NCI-H526 (cell line): ENCODE measurements around the gene ZNF786.
"Not testable (repeated sequence)": the region's sequence is repeated elsewhere in the genome, so short reads cannot be mapped to it uniquely, and the experiment has no call there.

Experiments used
- DNase-seq, 2 experiments: peaks; one replicate each; lab custom pipeline; 2025; lab: John Stamatoyannopoulos, UW

Gene ZNF786

DNA sequence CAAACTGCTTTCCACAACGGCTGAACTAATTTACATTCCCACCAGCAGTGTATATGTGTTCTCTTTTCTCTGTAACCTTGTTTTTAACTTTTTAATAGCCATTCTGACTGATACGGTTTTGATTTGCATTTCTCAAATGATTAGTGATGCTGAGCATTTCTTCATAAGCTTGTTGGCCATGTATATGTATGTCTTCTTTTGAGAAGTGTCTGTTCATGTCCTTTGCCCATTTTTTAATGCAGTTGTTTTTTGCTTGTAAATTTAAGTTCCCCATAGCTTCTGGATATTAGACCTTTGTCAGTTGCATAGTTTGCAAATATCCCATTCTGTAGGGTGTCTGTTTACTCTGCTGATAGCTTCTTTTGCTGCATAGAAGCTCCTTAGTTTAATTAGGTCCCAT, 6.1 kb downstream of the ZNF786 start:
- DNase-seq = no peak

DNA sequence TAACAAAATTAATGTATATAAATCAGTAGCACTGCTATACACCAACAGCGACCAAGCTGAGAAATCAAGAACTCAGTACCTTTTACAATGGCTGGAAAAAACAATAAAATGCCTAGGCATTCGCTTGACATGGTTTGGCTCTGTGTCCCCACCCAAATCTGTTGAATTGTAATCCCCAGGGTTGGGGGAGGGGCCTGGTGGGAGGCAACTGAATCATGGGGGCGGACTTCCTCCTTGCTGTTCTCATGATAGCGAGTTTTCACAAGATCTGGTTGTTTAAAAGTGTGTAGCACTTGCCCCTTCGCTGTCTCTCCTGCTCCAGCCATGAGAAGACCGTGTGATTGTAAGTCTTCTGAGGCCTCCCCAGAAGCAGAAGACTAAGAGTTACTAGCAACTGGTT, 8.6 kb downstream of the ZNF786 start:
- DNase-seq = no peak

DNA sequence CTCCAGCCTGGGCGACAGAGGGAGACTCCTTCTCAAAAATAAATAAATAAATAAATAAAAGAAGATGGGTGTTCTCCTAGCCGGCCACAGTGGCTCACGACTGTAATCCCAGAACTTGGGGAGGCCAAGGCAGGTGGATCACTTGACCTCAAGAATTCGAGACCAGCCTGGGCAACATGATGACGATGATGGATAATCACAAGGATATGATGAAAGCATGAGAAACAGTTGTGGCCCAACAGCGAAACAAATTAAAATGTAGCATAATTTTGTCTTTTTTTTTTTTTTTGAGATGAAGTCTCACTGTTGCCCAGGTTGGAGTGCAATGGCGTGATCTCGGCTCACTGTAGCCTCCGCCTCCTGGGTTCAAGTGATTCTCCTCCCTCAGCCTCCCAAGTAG, 12.9 kb downstream of the ZNF786 start:
- no peak for DNase-seq

DNA sequence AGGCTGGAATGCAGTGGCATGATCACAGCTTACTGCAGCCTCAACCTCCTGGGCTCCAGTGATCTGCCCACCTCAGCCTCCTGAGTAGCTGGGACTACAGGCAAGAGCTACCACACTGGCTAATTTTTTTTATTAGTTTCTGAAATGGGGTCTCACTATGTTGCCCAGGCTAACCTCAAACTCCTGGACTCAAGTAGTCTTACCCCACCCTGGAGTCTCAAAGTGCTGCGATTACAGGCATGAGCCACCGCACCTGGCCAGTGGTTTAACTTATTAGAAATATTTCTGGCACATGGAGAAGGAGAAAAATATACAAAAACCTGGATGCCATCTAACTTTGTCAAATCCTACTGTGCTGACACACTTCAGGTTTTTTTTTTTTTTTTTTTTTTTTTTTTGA, 15.2 kb downstream of the ZNF786 start:
- DNase-seq = no peak

DNA sequence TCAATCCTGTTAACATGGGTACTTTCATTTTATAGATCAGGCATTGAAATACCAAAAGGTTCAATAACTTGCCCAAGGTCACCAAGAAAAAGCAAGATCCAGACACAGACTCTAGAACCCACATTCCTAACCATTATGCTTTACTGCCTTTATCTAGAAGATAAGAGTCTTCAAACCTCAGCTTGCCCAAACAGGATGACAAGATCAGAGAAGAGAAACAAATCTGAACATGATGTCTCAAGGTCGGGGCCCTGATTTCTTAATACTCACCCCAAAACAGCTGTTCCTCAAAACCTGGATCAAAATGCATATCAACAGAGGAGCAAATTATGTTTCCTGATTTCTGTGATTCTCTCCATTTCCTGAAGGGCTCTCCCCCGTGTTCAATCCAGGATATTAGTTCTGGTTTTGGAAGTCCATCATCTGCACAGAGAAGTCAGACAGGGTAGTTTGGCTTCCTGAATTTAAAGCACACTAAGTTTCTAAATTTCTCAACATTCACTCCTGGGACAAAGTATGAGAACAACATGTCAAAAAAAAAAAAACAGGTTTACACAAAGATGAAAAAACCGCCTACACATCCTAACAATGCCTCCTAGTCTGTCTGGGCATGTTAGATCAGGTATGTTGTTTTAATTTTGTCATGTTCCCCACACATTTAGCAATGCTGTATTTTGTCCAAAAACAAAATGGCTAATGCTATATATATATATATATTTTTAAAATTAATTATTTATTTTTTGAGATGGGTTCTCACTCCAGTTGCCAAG, 16.2 kb downstream of the ZNF786 start:
- DNase-seq = no peak

DNA sequence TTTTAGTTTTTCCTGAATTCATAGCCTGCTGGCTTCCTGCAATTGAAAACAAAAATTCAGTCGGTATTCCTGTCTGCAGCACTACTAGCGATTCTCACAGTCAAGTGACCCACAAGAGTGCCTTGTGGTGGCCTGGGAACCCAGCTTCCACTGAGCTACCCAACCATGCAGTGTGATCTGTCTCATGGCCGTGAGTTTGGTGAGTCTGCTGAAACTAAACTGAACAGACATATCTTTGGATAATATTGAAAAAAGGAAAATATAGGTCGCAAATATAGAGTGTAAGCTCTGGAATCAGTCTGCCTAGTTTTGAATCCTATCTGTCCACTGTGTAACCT, 18.1 kb downstream of the ZNF786 start:
- no peak for DNase-seq

DNA sequence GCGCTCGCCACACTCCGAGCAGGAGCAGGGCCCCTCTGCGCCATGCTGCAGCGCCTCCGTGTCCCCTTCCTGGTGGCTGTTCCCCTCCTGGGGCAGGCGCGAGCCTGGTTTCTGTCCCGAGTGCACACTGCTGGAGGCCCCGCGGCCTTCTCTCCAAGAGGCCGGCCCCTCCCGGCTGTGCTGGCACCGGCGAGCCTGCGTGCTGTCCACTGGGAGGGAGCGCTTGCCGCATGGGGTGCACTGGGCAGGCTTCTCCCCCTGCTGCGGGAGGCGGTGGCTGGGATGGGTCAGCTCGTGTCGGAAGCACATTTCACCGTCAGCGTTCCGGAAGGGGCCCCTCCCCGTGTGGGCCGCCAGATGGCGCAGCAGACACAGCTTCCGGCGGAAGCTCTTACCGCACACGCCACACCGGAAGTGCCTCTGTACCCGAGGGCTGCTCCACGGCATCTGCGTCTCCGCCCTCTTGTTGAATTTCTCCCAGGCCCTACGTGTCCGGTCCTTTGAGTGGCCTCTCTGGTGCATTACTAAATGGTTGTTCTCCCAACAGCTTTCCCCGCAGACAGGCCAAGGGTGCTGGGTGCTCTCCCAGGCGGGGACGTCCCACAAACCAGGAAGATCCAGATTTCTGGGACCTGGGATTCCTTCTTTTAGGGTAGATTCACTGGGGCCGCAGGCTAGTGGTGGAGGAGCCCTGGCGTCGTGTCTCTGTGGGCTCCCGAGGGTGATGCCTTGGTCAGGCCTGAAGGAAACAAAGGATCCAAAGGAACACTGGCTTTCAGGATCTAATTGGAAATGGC, 18.7 kb downstream of the ZNF786 start:
- peak in 1 of 2 experiments; percentile 9 for DNase-seq

DNA sequence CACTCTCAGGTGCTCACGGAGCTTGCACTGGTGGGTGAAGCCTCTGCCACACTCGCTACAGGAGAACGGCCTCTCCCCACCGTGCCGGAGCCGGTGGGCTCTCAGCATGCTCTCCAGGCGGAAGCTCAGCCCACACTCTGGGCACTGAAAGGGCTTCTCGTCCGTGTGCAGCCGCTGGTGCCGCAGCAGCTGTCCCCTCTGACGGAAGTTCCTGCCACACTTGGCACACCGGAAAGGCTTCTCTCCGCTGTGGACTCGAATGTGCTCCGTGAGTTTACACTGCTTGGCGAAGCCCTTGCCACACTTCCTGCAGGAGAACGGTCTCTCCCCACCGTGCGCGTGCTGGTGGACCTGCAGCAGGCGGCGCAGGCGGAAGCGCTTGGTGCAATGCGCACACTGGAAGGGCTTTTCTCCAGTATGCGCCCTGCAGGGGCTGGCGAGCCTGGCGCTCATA, 19.3 kb downstream of the ZNF786 start:
- no peak for DNase-seq

DNA sequence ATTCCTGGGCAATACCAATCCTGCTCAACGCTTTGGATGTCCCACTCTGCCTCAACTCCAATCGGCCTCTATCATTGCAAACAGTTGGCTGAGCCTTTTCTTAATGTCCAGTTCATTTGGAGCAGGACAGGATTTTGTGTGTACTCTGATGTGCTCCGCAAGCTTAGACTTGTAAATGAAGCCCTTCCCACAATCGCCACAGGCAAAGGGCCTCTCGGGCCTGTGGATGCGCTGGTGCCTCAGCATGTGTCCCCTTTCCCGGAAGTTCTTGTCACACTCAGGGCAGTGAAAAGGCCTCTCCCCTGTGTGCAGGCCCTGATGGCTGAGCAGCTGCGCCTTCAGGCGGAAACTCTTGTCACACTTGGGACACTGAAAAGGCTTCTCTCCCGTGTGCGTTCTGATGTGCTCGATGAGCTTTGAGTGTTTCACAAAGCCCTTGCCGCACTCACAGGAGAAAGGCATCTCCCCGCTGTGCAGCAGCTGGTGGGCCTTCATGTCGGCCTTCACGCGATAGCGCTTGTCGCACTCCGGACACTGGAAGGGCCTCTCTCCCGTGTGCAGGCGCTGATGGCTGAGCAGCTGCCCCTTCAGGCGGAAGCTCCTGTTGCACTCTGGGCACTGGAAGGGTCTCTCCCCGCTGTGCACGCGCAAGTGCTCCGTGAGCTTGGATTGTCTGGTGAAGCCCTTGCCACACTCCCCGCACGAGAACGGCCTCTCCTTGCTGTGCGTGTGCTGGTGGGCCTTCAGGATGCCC, 20.0 kb downstream of the ZNF786 start:
- no peak for DNase-seq

DNA sequence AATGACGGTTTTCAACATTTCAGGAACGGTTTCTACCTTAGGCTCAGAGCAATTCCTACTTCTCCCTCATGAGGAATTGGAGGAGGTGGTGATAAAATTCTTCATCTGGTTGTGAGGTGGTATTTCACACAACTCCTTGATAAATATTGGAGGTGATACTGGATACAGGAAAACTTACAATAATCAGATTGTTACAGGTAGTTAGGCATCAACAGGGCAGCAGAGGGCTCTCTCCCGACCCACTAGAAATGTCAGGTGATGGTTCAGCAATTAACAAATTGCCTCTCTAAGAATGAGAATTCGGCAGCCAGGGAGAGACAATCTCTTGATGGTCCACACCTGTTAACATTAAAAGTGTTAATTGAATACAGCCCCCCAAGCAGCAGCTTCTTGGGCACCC, 22.6 kb downstream of the ZNF786 start:
- DNase-seq = peak in 1 of 2 experiments; percentile 11

DNA sequence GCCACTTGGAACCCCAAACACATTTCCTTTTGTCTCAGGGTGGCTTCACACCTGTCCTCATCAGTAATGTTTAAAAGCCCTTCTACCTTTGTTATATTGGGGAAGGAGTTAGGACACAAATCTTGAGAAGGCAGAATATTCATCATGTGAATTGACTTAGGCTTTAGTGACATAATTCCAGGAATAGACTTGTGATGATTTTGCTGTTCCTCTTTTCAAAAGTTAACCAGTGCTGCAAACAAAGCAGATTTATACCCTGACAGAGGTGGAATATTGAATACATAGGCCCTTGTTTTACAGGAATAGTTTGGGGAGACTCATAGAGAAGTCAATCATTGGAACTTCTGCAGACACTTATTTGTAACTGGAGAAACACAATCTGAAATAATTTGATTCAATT, 27.0 kb downstream of the ZNF786 start:
- DNase-seq = no peak

DNA sequence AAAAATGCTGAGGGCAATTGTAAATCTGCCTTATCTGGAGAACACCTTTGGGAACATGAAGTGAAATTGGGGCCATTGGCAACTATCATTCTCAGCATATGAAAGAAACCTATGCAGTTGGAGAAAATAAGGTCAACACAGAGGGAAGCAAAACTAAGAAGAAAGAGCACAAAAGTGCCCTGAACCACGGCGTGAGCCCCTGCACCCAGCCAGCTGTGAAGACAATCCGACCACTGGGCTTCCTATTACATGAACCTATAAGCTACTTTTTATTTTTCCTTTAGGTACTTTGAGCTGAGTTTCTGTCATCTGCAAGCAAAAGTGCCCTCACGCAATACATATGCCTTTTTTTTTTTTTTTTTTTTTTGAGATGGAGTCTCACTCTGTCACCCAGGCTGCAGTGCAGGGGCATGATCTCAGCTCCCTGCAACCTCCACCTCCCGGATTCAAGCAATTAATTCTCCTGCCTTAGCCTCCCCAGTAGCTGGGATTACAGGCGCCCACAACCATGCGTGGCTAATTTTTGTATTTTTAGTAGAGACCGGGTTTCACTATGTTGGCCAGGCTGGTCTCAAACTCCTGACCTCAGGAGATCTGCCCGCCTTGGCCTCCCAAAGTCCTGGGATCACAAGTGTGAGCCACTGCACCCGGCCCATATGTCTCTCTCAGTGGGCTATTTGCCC, 28.2 kb downstream of the ZNF786 start:
- DNase-seq = not testable (repeated sequence)

DNA sequence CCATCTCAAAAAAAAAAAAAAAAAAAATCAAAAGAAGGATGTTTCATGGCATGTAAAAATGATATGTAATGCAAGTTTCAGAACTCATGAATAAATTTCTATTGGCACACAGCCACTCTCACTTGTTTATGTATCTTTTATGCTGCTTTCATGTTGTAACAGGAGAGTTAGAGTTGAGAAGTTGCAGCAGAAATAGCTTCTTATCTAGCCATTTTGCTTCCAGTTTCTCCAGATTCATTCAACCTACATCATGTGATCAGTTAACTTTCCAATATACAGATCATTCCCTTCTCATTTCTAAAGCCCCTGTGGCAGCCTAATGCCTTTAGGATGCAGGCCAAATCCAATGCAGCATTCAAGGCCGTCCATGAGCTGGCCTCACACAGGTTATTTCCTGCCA, 30.4 kb downstream of the ZNF786 start:
- DNase-seq = no peak

DNA sequence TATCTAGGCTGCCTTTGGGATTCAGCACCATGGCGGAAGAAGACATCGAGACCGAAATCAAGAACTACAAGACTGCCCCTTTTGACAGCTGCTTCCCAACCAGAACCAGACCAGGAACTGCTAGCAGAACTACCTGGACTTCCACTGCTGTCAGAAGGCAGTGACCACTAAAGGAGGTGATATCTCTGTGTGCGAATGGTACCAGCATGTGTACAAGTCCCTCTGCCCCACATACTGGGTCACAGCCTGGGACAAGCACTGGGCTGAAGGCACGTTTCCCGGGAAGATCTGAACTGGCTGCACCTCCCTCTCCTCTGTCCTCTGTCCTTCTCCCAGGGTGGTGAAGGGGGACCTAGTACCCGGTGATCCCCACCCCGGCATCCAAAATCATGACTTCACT, 36.6 kb downstream of the ZNF786 start:
- DNase-seq = no peak

DNA sequence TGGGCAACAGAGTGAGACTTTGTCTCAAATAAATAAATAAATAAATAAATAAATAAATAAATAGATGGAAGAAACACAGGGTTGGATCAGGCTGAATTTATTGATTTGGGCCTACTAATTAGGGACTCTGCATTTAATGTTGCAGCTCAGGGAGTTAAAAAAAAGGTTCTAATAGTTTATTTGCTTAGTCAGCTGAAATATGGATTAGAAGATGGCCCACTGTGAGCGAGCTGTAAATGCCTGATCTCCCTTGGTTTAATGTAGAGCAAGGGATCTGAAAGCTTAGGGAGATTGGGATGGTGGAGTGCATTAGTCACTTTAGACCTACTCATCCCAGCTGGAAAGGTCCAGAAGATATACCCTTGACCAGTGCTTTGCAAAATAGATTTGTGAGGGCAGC, 37.1 kb downstream of the ZNF786 start:
- no peak for DNase-seq

DNA sequence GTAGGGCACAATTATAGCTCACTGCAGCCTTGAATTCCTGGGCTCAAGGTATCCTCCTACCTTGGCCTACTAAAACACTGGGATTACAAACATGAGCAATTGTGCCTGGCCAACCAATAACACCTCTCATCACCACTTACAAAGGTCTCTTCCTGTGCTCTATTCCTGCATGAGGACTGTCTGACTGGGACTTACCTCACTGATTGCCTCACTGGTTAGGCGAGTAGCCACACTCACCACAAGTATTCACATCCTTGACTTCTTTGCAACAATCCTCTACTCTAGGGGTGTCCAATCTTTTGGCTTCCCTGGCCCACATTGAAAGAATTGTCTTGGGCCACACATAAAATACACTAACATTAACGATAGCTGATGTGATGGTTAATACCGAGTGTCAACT, 39.6 kb downstream of the ZNF786 start:
- no peak for DNase-seq

DNA sequence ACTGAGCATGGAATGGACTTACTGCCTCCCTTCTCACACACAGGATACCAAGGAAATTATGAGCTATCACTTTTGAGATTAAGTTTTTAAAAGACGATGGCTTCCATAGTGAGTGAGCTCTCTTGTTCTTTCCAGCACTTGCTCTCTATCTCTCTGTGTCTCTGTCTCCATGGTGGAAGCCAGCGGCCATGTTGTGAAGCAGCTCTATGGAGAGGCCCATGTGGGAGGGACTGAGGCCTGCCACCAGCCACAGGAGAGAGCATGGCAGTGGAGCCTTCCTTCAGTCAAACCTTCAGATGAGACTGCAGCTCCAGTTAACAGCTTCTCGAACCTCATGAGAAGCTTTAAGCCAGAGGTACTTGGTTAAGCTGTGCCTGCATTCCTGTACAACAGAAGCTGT, 41.7 kb downstream of the ZNF786 start:
- no peak for DNase-seq

DNA sequence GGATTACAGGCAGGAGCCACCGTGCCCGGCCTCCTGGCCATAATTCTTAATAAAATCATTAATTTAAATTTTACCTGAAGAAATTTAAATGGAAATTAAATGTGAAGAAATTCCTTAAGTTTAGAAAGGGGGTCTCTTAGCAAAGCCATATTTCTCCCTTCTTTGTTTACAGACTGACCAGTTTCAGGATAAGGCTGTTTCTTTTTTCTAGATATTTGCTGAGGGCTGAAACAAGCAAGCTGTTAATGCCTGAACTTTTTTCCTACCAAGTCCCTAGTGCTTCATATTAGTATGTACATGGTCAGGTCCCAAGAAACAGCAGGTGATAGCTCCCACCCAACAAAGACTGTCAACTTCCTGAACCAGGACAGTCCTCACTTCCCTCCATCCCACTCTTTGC, 44.1 kb downstream of the ZNF786 start:
- DNase-seq = no peak

DNA sequence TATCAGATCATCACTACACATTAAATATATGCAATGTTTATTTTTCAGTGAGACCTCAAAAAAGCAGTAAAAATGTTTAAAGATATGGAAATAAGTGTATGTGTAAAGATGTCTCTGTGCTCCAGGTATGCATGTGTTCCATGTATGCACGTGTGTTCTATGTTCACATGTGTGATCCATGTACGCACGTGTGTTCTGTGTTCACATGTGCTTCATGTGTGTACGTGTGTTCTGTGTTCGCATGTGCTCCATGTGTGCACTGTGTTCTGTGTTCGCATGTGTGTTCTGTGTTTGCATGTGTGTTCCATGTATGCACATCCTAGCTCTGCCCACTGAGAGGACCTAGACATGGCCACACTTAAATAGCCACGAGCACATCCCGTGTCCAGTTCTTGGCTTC, 46.6 kb downstream of the ZNF786 start:
- no peak for DNase-seq

DNA sequence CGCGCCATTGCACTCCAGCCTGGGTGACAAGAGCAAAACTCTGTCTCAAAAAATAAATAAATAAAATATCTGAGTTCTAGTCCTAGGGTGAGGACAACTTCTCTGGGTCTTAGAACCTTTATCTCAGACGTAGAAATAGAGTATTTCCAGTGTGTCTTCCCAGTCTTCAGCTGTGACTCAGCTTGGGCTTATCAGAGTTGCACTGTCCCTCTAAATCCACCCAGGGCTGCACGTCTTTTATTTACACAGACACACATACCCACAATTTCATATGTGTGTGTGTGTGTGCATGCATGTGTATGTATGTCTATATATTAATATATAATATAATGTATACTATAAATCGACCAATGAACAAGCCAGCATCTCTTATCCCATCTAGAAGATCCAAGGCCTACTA, 49.2 kb downstream of the ZNF786 start:
- no peak for DNase-seq

DNA sequence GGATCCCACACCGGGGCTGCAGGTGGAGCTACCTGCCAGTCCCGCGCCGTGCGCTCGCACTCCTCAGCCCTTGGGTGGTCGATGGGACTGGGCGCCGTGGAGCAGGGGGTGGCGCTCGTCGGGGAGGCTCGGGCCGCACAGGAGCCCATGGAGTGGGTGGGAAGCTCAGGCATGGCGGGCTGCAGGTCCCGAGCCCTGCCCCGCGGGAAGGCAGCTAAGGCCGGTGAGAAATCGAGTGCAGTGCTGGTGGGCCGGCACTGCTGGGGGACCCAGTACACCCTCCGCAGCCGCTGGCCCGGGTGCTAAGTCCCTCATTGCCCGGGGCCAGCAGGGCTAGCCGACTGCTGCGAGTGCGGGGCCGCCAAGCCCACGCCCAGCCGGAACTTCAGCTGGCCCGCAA, 51.9 kb downstream of the ZNF786 start:
- DNase-seq = peak in 1 of 2 experiments; percentile 37

DNA sequence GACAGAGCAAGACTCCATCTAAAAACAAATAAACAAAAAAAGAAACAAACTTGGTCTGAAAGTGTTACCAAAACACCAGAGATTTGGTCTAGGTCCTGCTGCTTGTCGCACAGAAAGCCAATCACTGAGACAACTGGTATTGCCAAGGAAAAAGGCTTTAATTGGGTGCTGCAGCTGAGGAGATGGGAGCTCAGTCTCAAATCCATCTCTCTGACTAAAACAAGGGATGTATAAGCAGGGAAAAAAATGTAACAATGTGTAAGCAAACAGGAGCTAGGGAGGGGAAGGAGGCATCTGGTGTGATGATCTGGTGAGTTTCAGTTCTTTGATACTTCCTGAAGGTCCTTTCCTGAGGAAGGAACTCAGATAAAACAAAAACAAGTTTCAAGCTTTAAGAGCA, 53.8 kb downstream of the ZNF786 start:
- DNase-seq = no peak
